OCI-LY3 (cell line): Measurements from ENCODE around the gene SLC26A2.

Source experiments
- CTCF ChIP-seq: fragments of 200-600, 300-600 bp; sonication (generic); IDR thresholded peaks from 2 replicates; pipeline ENCODE4 v1.5.1; 2014; ENCODE audit warnings: antibody characterized with exemption, low read length, low read depth
- EZH2phosphoT487 ChIP-seq: fragments of 200-600 bp; shearing (Covaris generic); IDR thresholded peaks from 2 replicates; pipeline ENCODE4 v1.6.1; 2018; ENCODE audit warnings: antibody characterized with exemption, mixed run types, low read depth

GRCh38 chr5:149941795-149942194, 18.8 kb upstream of the SLC26A2 start:
- no peak for TF ChIP-seq CTCF
- TF ChIP-seq EZH2phosphoT487, result no peak
